Neural crest cell (in vitro differentiated cells): Measurements from ENCODE around the gene SPATA6L. TPM values are rescaled to one million over a fixed set of nuclear protein-coding genes. Genes with fewer than 3 reads are reported as not detected.

ENCODE experiments used
- DNase-seq: peaks from one replicate; pipeline ENCODE4 v3.0.0; 2021; ENCODE audit warnings: low read depth, mixed read lengths, low spot score
- H3K27ac Mint-ChIP-seq: one replicate; pipeline ENCODE4 v1.8.0; 2021; ENCODE audit warnings: mild to moderate bottlenecking, mixed read lengths; ENCODE audit not compliant: unreplicated experiment
- H3K27me3 Mint-ChIP-seq: 2 replicates; pipeline ENCODE4 v1.8.0; 2021; ENCODE audit warnings: low read depth, mild to moderate bottlenecking, mixed read lengths
- H3K36me3 Mint-ChIP-seq: 2 replicates; pipeline ENCODE4 v1.8.0; 2021; ENCODE audit warnings: low read depth, mild to moderate bottlenecking, mixed read lengths
- H3K4me1 Mint-ChIP-seq: 2 replicates; pipeline ENCODE4 v1.8.0; 2021; ENCODE audit warnings: mixed read lengths
- H3K4me3 Mint-ChIP-seq: one replicate; pipeline ENCODE4 v1.8.0; 2021; ENCODE audit warnings: mild to moderate bottlenecking, mixed read lengths
- H3K9me3 Mint-ChIP-seq: 2 replicates; pipeline ENCODE4 v1.8.0; 2021; ENCODE audit warnings: mixed read lengths
- CTCF ChIP-seq: fragments of 200-600 bp; sonication (generic); conservative IDR thresholded peaks from 2 replicates; pipeline ENCODE4 v1.5.0; 2021; ENCODE audit warnings: antibody characterized with exemption, mild to moderate bottlenecking
- total RNA-seq: library from RNA; stranded (reverse); gene quantifications from 2 replicates; pipeline ENCODE4 v1.2.1, GENCODE V29; 2021

The SPATA6L gene
- total RNA-seq, 1 donor from 2014 or later = 0.44 TPM

DNA sequence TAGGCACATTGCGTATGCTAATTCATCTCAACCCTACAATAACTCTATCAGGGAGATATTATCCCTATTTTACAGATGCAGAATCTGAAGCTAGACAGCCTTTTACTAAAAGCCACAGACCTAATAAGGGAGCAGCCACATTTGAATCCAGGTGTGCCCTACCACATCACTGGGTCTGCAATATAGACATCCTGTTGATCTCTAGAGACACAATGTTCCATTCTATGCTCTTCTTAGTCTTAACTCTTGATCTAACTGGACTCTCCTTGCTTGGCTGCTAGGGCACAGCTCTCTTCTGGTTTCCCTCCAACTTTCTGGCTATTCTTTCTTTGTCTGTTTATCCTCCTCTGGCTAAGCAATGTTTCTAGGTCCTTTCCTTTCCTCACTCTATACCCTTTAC is 1.4 kb upstream of the SPATA6L start:
- Mint-ChIP-seq H3K36me3 (no peaks in the 10 kb centered on the region), H3K9me3 (no peaks in the 10 kb centered on the region), H3K27ac (no peak overlapping the region), H3K27me3 (peaks cover 29% of the 10 kb centered on the region), H3K4me3 (no peak overlapping the region), H3K4me1 (peaks cover 42% of the 10 kb centered on the region)
- no peak for TF ChIP-seq CTCF
- no peak for DNase-seq

- peaks cover 45% of the 10 kb centered on the region for H3K4me1 Mint-ChIP-seq
- H3K36me3 Mint-ChIP-seq = no peaks in the 10 kb centered on the region
- H3K27ac Mint-ChIP-seq = no peak overlapping the region
- DNase-seq = no peak
- peak overlapping the region; percentile 5 for H3K4me3 Mint-ChIP-seq
- H3K27me3 Mint-ChIP-seq = peaks cover 36% of the 10 kb centered on the region
- no peak for TF ChIP-seq CTCF
- H3K9me3 Mint-ChIP-seq = no peaks in the 10 kb centered on the region
Measured at GRCh38 chr9:4665357-4665756, 923 bp downstream of the SPATA6L start.

GRCh38 chr9:4663956-4664355 is 2.3 kb downstream of the SPATA6L start:
- Mint-ChIP-seq H3K27ac (no peak overlapping the region), H3K4me3 (peak overlapping the region; percentile 59), H3K27me3 (peaks cover 41% of the 10 kb centered on the region), H3K9me3 (no peaks in the 10 kb centered on the region), H3K36me3 (no peaks in the 10 kb centered on the region), H3K4me1 (peaks cover 45% of the 10 kb centered on the region)
- no peak for DNase-seq
- no peak for TF ChIP-seq CTCF

DNA sequence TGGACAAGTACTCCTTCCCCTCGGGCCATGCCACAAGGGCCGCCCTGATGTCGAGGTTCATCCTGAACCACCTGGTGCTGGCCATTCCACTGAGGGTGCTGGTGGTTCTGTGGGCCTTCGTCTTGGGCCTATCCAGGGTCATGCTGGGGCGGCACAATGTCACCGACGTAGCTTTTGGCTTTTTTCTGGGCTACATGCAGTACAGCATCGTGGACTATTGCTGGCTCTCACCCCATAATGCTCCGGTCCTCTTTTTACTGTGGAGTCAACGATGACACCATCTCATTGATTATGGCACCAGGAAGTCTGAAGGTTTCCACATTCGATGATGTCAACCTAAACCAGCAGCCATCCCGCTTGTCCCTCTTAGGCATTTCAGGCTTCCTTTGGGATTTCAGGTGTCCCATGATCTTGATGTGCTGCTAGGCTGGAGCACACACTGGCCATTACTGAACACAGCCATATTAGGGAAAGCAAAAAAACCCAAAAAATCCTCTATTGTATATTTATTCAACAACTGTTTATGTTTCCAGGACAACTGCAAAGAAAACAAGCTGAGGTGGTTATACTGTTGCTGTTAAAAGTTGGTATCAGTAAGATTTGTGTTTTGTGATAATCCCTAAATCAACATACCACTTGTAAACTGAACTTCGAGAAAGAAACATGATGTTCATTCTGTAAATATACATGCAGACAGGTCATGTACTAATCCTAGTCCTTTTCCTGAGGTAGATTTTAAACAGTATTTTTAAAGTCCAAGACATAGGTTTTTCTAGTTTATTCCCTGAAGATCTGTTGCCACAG is 3.1 kb downstream of the SPATA6L start:
- no peak overlapping the region for H3K27ac Mint-ChIP-seq
- peaks cover 35% of the 10 kb centered on the region for H3K27me3 Mint-ChIP-seq
- peak overlapping the region; percentile 89 for H3K4me3 Mint-ChIP-seq
- no peaks in the 10 kb centered on the region for H3K36me3 Mint-ChIP-seq
- no peaks in the 10 kb centered on the region for H3K9me3 Mint-ChIP-seq
- TF ChIP-seq CTCF = no peak
- peaks cover 45% of the 10 kb centered on the region for H3K4me1 Mint-ChIP-seq
- no peak for DNase-seq

- DNase-seq = peak; percentile 70
- Mint-ChIP-seq H3K36me3 (no peaks in the 10 kb centered on the region), H3K9me3 (no peaks in the 10 kb centered on the region), H3K4me1 (peaks cover 45% of the 10 kb centered on the region), H3K27me3 (peaks cover 33% of the 10 kb centered on the region), H3K4me3 (peak within 1 kb of the TSS; percentile 91), H3K27ac (no peak within 1 kb of the TSS)
- TF ChIP-seq CTCF = peak; percentile 62
Measured at GRCh38 chr9:4662108-4662988, 3.9 kb downstream of the SPATA6L start, which contains the start of gene PLPP6. TSS of gene PLPP6 (plus strand) at chr9:4662294. CDS start at chr9:4662376, 82 bp downstream.
